Fibroblast of the conjunctiva (primary cell): Measurements from ENCODE around the gene FGGY.
"Not testable (repeated sequence)": the region's sequence is repeated elsewhere in the genome, so short reads cannot be mapped to it uniquely, and the experiment has no call there.

ENCODE experiments used
- DNase-seq: peaks from one replicate; pipeline ENCODE4 v3.0.0-alpha.2; 2010; ENCODE audit warnings: low read depth

The FGGY gene

DNA sequence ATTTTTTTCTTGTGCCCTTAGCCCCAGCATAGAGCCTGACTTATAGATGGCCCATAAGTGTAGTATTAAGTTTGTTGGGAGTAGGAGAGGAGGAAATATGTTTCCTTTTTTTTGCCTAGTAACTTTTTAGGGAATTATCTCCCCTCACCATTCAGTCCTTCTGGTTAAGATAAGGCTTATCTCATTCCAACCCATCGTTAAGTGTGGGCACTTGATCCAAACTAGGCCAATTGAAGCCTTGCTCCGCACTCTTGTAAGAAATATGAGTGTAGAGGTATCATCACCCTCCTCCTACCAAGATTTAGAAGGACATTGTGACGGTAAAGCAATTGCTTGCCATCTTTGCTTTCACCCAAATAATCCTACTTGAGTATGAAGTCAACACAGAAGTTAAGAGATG lies 8.8 kb upstream of the FGGY start:
- DNase-seq = no peak

DNA sequence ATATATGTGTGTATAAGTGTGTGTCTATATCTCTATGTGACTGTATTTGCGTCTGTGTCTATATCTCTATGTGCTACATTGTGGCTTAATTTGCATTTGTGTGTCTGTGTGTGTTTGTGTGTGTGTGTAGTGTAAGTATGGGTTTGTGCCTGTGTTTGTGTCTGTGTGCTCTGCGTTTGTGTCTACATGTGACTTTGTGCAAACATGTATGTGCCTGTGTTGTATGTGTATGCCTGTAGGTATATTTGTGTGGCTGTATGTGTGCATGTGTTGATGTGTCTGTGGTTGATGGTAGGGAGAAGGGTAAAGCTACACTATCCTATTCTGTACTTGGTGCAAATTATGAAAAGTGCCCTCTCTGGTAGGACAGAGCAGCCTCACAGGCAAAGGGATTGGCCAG lies 7.3 kb upstream of the FGGY start:
- DNase-seq = no peak

- DNase-seq = peak; percentile 13
These were observed 6.5 kb upstream of the FGGY start for GRCh38 chr1:59290193-59290949.

GRCh38 chr1:59291561-59291960 lies 5.3 kb upstream of the FGGY start:
- DNase-seq = no peak

GRCh38 chr1:59292562-59292961 lies 4.3 kb upstream of the FGGY start:
- DNase-seq = no peak

DNA sequence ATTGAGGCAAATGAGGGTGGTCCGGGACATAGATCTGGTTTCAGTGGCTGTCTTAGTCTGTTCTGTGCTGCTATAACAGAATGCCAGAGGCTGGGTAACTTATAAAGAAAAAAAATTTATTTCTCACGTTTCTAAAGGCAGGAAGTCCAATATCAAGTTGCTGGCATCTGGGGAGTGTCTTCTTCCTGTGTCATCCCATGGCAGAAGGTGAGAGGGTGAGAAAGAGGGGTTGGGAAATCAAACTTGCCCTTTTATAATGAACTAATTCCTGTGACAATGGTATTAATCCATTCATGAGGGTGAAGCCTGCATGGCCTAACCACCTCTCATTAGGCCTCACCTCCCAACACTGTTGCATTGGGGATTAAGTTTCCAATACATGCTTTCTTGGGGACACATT lies 3.7 kb upstream of the FGGY start:
- no peak for DNase-seq

GRCh38 chr1:59293849-59294248 lies 3.0 kb upstream of the FGGY start:
- DNase-seq = no peak

DNA sequence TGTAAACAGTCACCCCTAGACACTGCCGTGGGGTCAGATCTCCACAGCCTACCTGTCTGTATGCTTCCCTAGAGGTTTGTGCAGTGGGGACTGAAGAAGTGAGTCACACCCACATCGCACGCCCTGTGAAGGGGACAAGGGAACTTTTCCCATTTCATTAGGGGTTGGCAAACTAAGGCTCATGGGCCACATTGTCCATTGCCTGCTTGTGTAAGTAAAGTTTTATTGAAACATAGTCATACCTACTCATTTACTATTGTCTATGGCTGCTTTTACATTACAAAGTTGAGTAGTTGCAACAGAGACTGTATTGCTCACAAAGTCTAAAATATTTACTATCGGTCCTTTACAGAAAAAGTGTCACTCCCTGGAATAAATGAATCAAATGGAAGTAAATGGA lies 2.5 kb upstream of the FGGY start:
- no peak for DNase-seq

DNA sequence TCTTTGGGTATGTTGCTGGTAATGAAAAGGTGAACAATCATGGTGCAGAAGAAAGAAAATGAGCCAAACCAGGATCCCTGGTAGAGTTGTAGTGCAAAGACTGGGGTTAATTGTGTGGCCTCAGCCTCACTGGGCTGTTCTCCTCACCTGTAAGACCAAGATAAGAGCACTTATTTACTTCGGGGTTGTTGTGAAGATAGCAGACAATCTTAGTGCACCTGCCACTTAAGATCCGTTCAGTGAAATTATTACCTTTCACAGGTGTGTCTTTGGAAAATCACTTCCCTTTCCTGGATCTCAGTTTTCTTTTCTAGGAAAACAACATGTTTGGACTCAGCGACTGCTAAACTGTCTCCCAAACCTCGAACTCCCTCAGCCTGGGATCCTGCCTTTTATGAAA lies 1.3 kb upstream of the FGGY start:
- DNase-seq = no peak

GRCh38 chr1:59298026-59298583 lies 1.2 kb downstream of the FGGY start:
- peak; percentile 49 for DNase-seq

DNA sequence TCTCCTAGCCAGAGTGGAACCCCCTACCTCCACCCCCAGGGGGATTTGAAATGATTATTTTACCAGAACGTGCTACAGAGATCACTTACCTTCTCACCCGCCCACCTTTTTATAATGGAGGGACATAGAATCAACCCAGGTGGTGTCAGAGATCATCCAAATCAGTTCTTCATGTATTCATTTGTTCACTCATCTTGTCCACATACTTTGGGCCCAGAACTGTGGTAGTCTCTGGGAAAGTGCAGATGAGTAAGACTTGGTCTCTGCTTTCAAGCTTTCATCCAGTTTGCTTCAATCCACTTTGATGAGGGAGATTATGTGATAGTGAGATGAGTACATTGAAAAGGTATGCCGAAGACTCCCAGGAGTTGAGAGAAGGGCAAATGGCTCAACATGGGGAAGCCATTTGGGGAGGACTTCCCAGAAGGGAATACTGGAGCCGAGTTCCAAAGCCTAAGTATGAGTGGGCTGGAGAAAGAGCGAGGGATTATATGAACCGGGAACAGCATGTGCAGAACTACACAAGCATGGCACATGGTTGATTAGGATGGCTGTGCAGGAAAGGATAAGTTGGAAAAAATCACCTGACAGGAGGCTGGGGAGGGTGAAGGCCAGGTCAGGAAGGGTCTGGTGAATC lies 1.9 kb downstream of the FGGY start:
- no peak for DNase-seq

DNA sequence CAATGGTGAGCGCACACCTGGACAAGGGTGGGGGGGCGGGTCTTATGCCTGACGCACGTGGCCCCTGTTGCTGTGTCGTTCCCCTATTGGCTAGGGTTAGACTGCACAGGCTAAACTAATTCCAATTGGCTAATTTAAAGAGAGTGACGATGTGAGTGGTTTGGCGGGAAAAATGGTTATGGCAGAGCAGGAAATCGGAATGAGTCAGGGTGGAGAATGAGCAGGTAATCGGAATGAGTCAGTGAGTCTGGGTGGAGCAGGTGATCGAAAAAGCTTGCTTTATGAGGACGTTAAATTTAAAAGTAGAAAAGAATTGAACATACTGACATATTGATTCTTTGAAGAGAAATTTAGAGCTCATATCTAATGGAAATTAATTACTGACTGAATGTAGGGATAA lies 2.8 kb downstream of the FGGY start:
- DNase-seq = not testable (repeated sequence)

- DNase-seq = no peak
These were observed 5.4 kb downstream of the FGGY start for GRCh38 chr1:59302297-59302696.

DNA sequence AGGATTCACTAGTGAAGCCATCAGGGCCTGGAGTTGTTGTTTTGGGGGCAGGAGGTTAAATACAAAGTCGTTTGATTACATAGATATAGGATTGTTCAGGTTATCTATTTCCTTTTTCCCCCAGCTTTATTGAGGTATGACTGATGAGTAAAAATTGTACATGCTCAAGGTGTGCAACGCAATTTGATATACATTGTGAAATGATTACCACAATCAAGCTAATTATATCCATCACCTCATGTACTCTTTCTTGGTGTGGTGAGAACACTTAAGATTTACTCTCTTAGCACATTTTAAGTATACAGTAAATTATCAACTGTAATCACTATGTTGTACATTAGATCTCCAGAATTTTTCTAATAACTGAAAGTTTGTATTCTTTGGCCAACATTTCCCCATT lies 6.0 kb downstream of the FGGY start:
- no peak for DNase-seq

DNA sequence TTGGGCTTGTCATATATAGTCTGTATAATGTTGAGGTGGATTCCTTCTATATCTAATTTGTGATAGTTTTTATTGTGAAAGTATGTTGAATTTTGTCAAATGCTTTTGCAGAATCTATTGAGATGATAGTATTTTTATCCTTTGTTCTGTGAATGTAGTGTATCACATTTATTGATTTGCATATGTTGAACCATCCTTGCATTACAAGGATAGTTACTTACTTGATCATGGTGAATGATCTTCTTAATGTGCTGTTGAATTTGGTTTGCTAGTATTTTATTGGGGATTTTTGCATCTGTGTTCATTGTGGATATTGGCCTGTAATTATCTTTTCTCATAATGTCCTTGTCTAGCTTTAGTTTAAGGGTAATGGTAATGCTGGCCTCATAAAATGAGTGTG lies 8.3 kb downstream of the FGGY start:
- DNase-seq = no peak

- DNase-seq = no peak
These were observed 10.7 kb downstream of the FGGY start for GRCh38 chr1:59307591-59307990.

DNA sequence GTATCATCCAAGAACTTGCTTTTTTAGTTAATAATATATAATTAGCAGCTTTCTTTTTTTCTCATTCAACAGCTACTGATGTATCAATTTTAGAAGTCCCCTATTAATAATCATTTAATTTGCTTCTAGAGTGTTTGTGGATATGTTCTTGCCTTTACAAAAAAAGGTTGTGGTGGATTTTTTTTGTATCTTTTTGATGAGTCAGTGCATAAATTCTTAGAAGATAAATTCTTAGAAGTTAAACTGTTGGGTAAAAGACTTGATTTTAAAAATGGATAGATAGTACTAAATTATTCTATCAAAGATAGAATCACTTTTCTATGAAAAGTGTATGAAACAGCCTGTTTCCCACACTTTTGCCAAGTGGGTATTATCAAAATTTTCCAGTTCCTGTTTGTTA lies 11.9 kb downstream of the FGGY start:
- no peak for DNase-seq

DNA sequence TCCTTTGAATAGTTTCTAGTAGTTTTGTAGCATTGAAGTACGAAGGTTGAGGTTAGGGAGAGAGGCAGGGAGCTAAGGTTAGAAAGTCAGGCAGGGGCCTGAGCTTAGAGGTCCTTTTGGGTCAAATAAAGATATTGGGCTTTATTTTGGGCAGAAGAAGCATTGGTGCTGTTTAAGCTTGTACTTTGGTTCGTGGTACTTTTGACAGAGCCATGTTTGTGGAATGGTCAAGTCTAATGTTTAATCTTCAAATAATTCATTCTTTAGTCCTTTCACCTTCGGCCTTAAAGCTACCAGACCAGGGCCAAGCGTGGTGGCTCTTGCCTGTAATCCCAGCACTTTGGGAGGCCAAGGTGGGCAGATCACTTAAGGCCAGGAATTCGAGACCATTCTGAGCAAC lies 12.5 kb downstream of the FGGY start:
- no peak for DNase-seq

GRCh38 chr1:59309795-59310548 lies 13.1 kb downstream of the FGGY start:
- no peak for DNase-seq

GRCh38 chr1:59310549-59311250 lies 13.8 kb downstream of the FGGY start:
- DNase-seq = no peak

GRCh38 chr1:59314776-59315528 lies 18.1 kb downstream of the FGGY start:
- no peak for DNase-seq
